ENCODE data around the gene AFDN. TPM values are rescaled to one million over a fixed set of nuclear protein-coding genes. Genes with fewer than 3 reads are reported as not detected.

AFDN gene
- total and polyA plus RNA-seq, 2 of the 8 experiments (the other 6 are each of a cell fraction or from before 2014, with no cell fraction given) = 53.4 to 192 TPM

DNA sequence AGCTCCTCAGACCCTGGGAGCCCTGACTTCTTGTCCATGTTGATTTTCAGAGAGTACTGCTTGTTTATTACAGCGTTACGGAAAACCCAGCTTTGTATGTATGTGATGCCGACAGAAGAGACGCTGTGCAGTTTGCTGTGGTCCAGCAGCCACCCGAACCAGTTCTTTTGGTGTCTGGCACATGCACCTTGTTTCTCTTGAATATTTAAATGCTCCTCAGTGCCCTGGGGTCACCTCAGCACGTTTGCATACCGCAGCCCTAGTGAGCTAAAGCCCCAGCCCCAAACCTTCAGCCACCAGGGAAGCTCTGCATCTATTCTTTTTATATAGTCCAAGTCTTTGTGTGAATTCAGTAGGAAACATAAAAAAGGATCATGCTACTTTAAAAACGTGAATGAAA is 39.9 kb downstream of the AFDN start:
- Histone ChIP-seq H2BK15ac (ENCODE audit: low read length) (no peak overlapping the region), H3K23ac (ENCODE audit: insufficient read length) (no peak overlapping the region), H3K56ac (replicated peaks; ENCODE audit: insufficient read length, low read depth, low read length) (no peak overlapping the region), H3K9me3 (ENCODE audit: insufficient read depth in 2 of 2, low read depth in 1 of 2, low read length in 1 of 2) (no peaks in the 10 kb centered on the region), H2AFZ (ENCODE audit: low read length) (no peak overlapping the region), H2BK5ac (ENCODE audit: low read depth, low read length) (no peak overlapping the region), H3K4ac (replicated peaks; ENCODE audit: insufficient read length, low read depth, low read length) (no peak overlapping the region), H4K5ac (ENCODE audit: insufficient read length, low read depth, low read length) (no peak overlapping the region), H2BK20ac (ENCODE audit: low read length) (no peak overlapping the region), H3K9ac (replicated peaks in 1 of 4; ENCODE audit: extremely low read depth in 1 of 4, low read depth in 3 of 4, low read length in 3 of 4) (no peak overlapping the region), H3K4me3 (ENCODE audit: extremely low read depth in 1 of 4, insufficient read depth in 2 of 4, low read depth in 3 of 4, low read length in 4 of 4) (peak overlapping the region in 1 of 4 experiments; percentile 7; a peak in 1 of 8 replicates), H3K27ac (ENCODE audit: low read depth, low read length) (no peak overlapping the region), H3K4me1 (replicated peaks in 1 of 4; ENCODE audit: control insufficient read depth in 3 of 4, insufficient read depth in 4 of 4, low read length in 3 of 4) (peaks cover 0 to 10% (median 4%) of the 10 kb centered on the region in 4 experiments; a peak in 5 of 7 replicates), H3K14ac (ENCODE audit: insufficient read length) (no peak overlapping the region), H3K79me1 (ENCODE audit: low read depth, low read length) (peaks cover 6% of the 10 kb centered on the region), H3K27me3 (replicated peaks in 1 of 4; ENCODE audit: control insufficient read depth in 3 of 4, extremely low read depth in 1 of 4, insufficient read depth in 3 of 4, low read length in 3 of 4) (no peaks in the 10 kb centered on the region), H2AK5ac (ENCODE audit: low read depth, low read length) (no peak overlapping the region), H3K23me2 (ENCODE audit: low read depth, low read length) (no peaks in the 10 kb centered on the region), H4K91ac (replicated peaks; ENCODE audit: insufficient read length, low read length) (no peak overlapping the region), H3K18ac (ENCODE audit: extremely low read depth, low read length) (no peak overlapping the region), H2BK120ac (replicated peaks; ENCODE audit: low read depth, low read length) (no peak overlapping the region), H3K4me2 (ENCODE audit: insufficient read depth in 1 of 2, low read depth in 2 of 2, low read length in 2 of 2) (peak overlapping the region in 1 of 2 experiments; percentile 10; a peak in 1 of 4 replicates), H3K36me3 (ENCODE audit: control insufficient read depth in 2 of 4, insufficient read depth in 4 of 4, low read length in 3 of 4) (peaks cover 3 to 47% (median 15%) of the 10 kb centered on the region in 4 experiments; a peak in 6 of 8 replicates), H4K20me1 (replicated peaks in 1 of 2; ENCODE audit: control insufficient read depth in 1 of 2, insufficient read depth in 2 of 2, low read length in 2 of 2) (peaks cover 1 to 4% of the 10 kb centered on the region in 2 experiments), H4K8ac (ENCODE audit: extremely low read depth, insufficient read depth, low read length) (no peak overlapping the region), H3K79me2 (ENCODE audit: control insufficient read depth in 1 of 2, insufficient read depth in 2 of 2, low read length in 2 of 2) (peaks cover 0 to 80% of the 10 kb centered on the region in 2 experiments; a peak in 3 of 4 replicates), H2BK12ac (ENCODE audit: low read depth, low read length) (no peak overlapping the region)
- DNase-seq (ENCODE audit: low read depth in 1 of 2, low spot score in 2 of 2) (no peak), FAIRE-seq (no peak)
- POLR2A ChIA-PET (ENCODE audit: partially characterized antibody) = interaction anchor here (0.7 kb wide), 1 partner anchor 17 kb away, joined by 3 read pairs; no protein-coding TSS in a partner anchor
- WGBS, 2 experiments (ENCODE audit: extremely low coverage in 1 of 2, insufficient coverage in 1 of 2, insufficient read length in 1 of 2, insufficient replicate concordance in 2 of 2, low coverage in 1 of 2, low lambda C conversion rate in 2 of 2, missing lambda C conversion rate in 1 of 2) = 66% methylated on average over 8 of the region's 8 CpGs; no CpG with 5 or more reads in 1 of the 2 experiments
- CTCF ChIA-PET (ENCODE audit: partially characterized antibody) = interaction anchor here (0.7 to 1.5 kb wide), 4 partner anchors 11 to 22 kb away, joined by 3 to 4 read pairs (median 3); no protein-coding TSS in a partner anchor
- TF ChIP-seq HDAC6 (IDR thresholded peaks at IDR 0.05; ENCODE audit: low read depth, low read length) (no peak), RNF2 (IDR thresholded peaks at IDR 0.05; ENCODE audit: borderline replicate concordance, low read depth, low read length, missing control alignments, poor library complexity, severe bottlenecking) (no peak), SP4 (IDR thresholded peaks at IDR 0.05; ENCODE audit: low read length) (no peak), PHF8 (conservative IDR thresholded peaks at IDR 0.05; ENCODE audit: low read depth, low read length) (no peak), EZH2 (IDR thresholded peaks at IDR 0.05; ENCODE audit: low read depth, low read length, severe bottlenecking) (no peak), ZNF274 (IDR thresholded peaks at IDR 0.05; ENCODE audit: borderline replicate concordance, extremely low read depth, low read length) (no peak), GABPA (IDR thresholded peaks at IDR 0.05; ENCODE audit: borderline replicate concordance, insufficient read depth, low read length) (no peak), TBP (IDR thresholded peaks at IDR 0.05; ENCODE audit: low read depth, low read length) (no peak), KDM5A (IDR thresholded peaks at IDR 0.05; ENCODE audit: low read length) (no peak), YY1 (IDR thresholded peaks at IDR 0.05; ENCODE audit: low read depth, low read length) (no peak), CBX8 (IDR thresholded peaks at IDR 0.05; ENCODE audit: borderline replicate concordance, low read depth, low read length) (no peak), MAFK (IDR thresholded peaks at IDR 0.05; ENCODE audit: low read depth, low read length) (no peak)
- TF ChIP-seq, protein P1, sequence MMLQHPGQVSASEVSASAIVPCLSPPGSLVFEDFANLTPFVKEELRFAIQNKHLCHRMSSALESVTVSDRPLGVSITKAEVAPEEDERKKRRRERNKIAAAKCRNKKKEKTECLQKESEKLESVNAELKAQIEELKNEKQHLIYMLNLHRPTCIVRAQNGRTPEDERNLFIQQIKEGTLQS (IDR thresholded peaks at IDR 0.05; ENCODE audit: insufficient read depth, low read depth, low read length) = no peak

All from H1 (cell line).